ENCODE measurements around the gene GRAP. TPM values are rescaled to one million over a fixed set of nuclear protein-coding genes. Genes with fewer than 3 reads are reported as not detected.

The GRAP gene
- total RNA-seq, 1 experiment from 2014 or later: 0.55 TPM

DNA sequence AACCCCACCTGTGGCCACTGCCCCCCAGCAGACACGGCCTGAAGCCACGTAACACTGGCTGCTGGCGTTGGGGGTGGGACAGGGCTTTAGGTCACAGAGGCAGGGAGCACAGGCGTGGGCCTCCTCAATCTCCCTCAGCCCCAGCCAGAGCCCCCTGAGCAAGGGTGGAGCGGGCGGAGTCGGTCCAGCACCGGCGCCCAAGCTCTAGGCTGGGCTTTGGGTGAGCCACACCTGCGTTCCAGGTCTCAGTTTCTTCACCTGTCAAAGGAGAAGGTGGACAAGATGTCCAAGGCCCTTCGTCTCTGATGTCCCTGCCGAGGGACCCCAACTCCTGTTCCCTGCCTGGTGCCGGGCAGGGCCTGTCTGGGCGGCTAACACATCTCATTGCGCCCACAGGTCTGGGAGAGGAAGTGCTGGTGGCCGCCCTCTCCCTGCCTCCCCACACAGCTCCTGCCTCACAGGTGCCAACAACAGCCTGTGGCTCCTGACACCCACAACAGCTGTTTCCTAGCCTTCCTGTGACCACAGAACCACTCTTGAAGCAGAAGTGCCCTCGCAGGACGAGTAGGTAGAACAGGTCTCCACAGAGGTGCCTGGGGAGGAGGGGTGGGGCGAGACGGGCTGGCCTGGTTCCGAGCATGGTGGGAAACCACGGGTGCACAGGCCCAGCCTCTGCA, 54.2 kb downstream of the GRAP start:
- H3K27ac Mint-ChIP-seq: peak overlapping the region in 1 of 3 experiments; percentile 21; a peak in 2 of 7 replicates
- no peak overlapping the region for H2BK120ac ChIP-seq (ENCODE audit: low read depth, low read length, poor library complexity, severe bottlenecking)
- no CpG with 5 or more reads among the region's 22 CpGs for WGBS (ENCODE audit: extremely low coverage, insufficient read length, low lambda C conversion rate)

More for the DNA sequence above, 54.2 kb downstream of the GRAP start:
- Histone ChIP-seq H3K27ac (ENCODE audit: insufficient read length, low read depth, low read length) (no peak overlapping the region), H2BK5ac (ENCODE audit: insufficient read length, low read length) (no peak overlapping the region), H4K20me1 (ENCODE audit: control insufficient read depth, insufficient read depth, insufficient read length) (no peaks in the 10 kb centered on the region), H3K79me2 (ENCODE audit: insufficient read depth, low read length) (peaks cover 1% of the 10 kb centered on the region; the same call in 1 of the 2 replicates), H3K56ac (ENCODE audit: insufficient read length, low read depth, low read length) (no peak overlapping the region), H3K18ac (ENCODE audit: insufficient read length, low read depth, low read length) (no peak overlapping the region), H3K79me1 (ENCODE audit: insufficient read depth, low read depth, low read length, poor library complexity, severe bottlenecking) (no peaks in the 10 kb centered on the region), H3K23me2 (ENCODE audit: insufficient read length, low read depth, low read length, poor library complexity, severe bottlenecking) (no peaks in the 10 kb centered on the region), H3K9ac (ENCODE audit: extremely low read depth, insufficient read length, low read length) (no peak overlapping the region), H3K14ac (ENCODE audit: insufficient read depth, low read length) (no peak overlapping the region), H2BK12ac (ENCODE audit: insufficient read length, low read depth, low read length) (no peak overlapping the region), H3K4me2 (ENCODE audit: insufficient read depth, insufficient read length, low read length) (no peak overlapping the region), H2BK15ac (ENCODE audit: low read depth, low read length) (no peak overlapping the region), H4K5ac (ENCODE audit: insufficient read length, low read depth, low read length) (no peak overlapping the region), H2BK20ac (ENCODE audit: low read depth, low read length, poor library complexity, severe bottlenecking) (no peak overlapping the region), H4K8ac (replicated peaks; ENCODE audit: insufficient read length, low read depth, low read length) (no peak overlapping the region), H3K23ac (ENCODE audit: insufficient read length, low read depth, low read length) (no peak overlapping the region), H3K9me3 (ENCODE audit: control insufficient read depth, low read depth, low read length) (no peaks in the 10 kb centered on the region), H3K4me1 (ENCODE audit: insufficient read depth, low read length) (no peaks in the 10 kb centered on the region), H2AFZ (ENCODE audit: low read length) (no peak overlapping the region), H3K27me3 (ENCODE audit: insufficient read depth, low read length) (no peaks in the 10 kb centered on the region), H3T11ph (ENCODE audit: low read length) (no peak overlapping the region), H3K4ac (ENCODE audit: low read depth, low read length) (no peak overlapping the region), H2AK5ac (ENCODE audit: insufficient read length, low read length) (no peak overlapping the region), H4K91ac (ENCODE audit: insufficient read length, low read depth, low read length) (no peak overlapping the region)
- peaks cover 3 to 7% of the 10 kb centered on the region in 2 experiments; a peak in 3 of 4 replicates for H3K4me1 Mint-ChIP-seq
- H3K9me3 Mint-ChIP-seq: peaks cover 4 to 8% of the 10 kb centered on the region in 2 experiments
- H3K4me3 Mint-ChIP-seq: no peak overlapping the region
- TF ChIP-seq, protein P1, sequence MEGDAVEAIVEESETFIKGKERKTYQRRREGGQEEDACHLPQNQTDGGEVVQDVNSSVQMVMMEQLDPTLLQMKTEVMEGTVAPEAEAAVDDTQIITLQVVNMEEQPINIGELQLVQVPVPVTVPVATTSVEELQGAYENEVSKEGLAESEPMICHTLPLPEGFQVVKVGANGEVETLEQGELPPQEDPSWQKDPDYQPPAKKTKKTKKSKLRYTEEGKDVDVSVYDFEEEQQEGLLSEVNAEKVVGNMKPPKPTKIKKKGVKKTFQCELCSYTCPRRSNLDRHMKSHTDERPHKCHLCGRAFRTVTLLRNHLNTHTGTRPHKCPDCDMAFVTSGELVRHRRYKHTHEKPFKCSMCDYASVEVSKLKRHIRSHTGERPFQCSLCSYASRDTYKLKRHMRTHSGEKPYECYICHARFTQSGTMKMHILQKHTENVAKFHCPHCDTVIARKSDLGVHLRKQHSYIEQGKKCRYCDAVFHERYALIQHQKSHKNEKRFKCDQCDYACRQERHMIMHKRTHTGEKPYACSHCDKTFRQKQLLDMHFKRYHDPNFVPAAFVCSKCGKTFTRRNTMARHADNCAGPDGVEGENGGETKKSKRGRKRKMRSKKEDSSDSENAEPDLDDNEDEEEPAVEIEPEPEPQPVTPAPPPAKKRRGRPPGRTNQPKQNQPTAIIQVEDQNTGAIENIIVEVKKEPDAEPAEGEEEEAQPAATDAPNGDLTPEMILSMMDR (conservative IDR thresholded peaks at IDR 0.05): no peak
- H3K36me3 Mint-ChIP-seq (ENCODE audit: insufficient read depth in 1 of 3, low read depth in 3 of 3): peaks cover 21 to 38% (median 36%) of the 10 kb centered on the region in 3 experiments
- DNase-seq: no peak
- H3K27me3 Mint-ChIP-seq (ENCODE audit: low read depth): no peaks in the 10 kb centered on the region; the same call in 1 of the 2 replicates

Data from H9 (cell line).